HG03097 (cell line): Measurements from ENCODE around the gene GPATCH3.
"Not testable (repeated sequence)": the region's sequence is repeated elsewhere in the genome, so short reads cannot be mapped to it uniquely, and the experiment has no call there.

Source experiments
- ATAC-seq: cut with Tn5 transposase; IDR thresholded peaks from one replicate; pipeline ENCODE4 v1.9.1; 2021; ENCODE audit not compliant: unreplicated experiment, low FRiP score

Gene GPATCH3

GRCh38 chr1:26900001-26900814, at the start of gene GPATCH3:
Gene GPATCH3 (minus strand): TSS chr1:26900467. CDS start chr1:26900442, 25 bp downstream.
- peak; percentile 80 for ATAC-seq

GRCh38 chr1:26949926-26950319, 49.7 kb upstream of the GPATCH3 start:
- no peak for ATAC-seq

- no peak for ATAC-seq
Observed at GRCh38 chr1:26949266-26949925, 49.1 kb upstream of the GPATCH3 start.

- ATAC-seq: not testable (repeated sequence)
Observed at GRCh38 chr1:26948725-26949057, 48.4 kb upstream of the GPATCH3 start.

GRCh38 chr1:26946270-26946669, 46.0 kb upstream of the GPATCH3 start:
- no peak for ATAC-seq

- no peak for ATAC-seq
Observed at GRCh38 chr1:26945728-26946127, 45.5 kb upstream of the GPATCH3 start.

- no peak for ATAC-seq
Observed at GRCh38 chr1:26945138-26945537, 44.9 kb upstream of the GPATCH3 start.

- ATAC-seq: no peak
Observed at GRCh38 chr1:26942656-26943055, 42.4 kb upstream of the GPATCH3 start.

GRCh38 chr1:26941311-26941710, 41.0 kb upstream of the GPATCH3 start:
- no peak for ATAC-seq

- no peak for ATAC-seq
Observed at GRCh38 chr1:26938659-26939025, 38.4 kb upstream of the GPATCH3 start.

- ATAC-seq: no peak
Observed at GRCh38 chr1:26938004-26938658, 37.9 kb upstream of the GPATCH3 start.

GRCh38 chr1:26936823-26937222, 36.6 kb upstream of the GPATCH3 start:
- no peak for ATAC-seq

- ATAC-seq: no peak
Observed at GRCh38 chr1:26932531-26932930, 32.3 kb upstream of the GPATCH3 start.

- no peak for ATAC-seq
Observed at GRCh38 chr1:26923711-26924110, 23.4 kb upstream of the GPATCH3 start.

- ATAC-seq: no peak
Observed at GRCh38 chr1:26922901-26923300, 22.6 kb upstream of the GPATCH3 start.

- ATAC-seq: no peak
Observed at GRCh38 chr1:26922431-26922729, 22.1 kb upstream of the GPATCH3 start.

GRCh38 chr1:26921540-26922430, 21.5 kb upstream of the GPATCH3 start, which contains the start of gene NUDC:
Gene NUDC (plus strand): TSS chr1:26921743. CDS start chr1:26921849, 106 bp downstream.
- peak; percentile 97 for ATAC-seq

GRCh38 chr1:26921126-26921539, 20.9 kb upstream of the GPATCH3 start:
- ATAC-seq: no peak

GRCh38 chr1:26915204-26915842, 15.1 kb upstream of the GPATCH3 start:
- no peak for ATAC-seq
